Panc1 (cell line): ENCODE results near the gene PHLDB1. TPM values are rescaled to one million over a fixed set of nuclear protein-coding genes. Genes with fewer than 3 reads are reported as not detected.
A peak's percentile ranks its signal among the peaks of the same experiment; 100 is the strongest.

Source experiments
- ATAC-seq: fragments of 200-7000 bp; cut with Tn5 transposase; 2 replicates; pipeline ENCODE4 v1.9.1; 2020; ENCODE audit warnings: mild to moderate bottlenecking, moderate library complexity
- BruUV-seq: library from RNA; stranded (reverse); fragments of 400-500 nt; replicated peaks from 2 replicates; lab custom pipeline; 2021; lab: Mats Ljungman, UMichigan
- CTCF ChIA-PET: fragments of 300-600 bp; sonication (Branson Sonifier 250); formaldehyde crosslinking; loops from one replicate; lab custom pipeline; 2022; ENCODE audit warnings: antibody characterized with exemption; lab: Charles Lee
- POLR2A ChIA-PET: fragments of 300-600 bp; sonication (Branson Sonifier 250); formaldehyde crosslinking; loops from one replicate; lab custom pipeline; 2022; ENCODE audit warnings: antibody characterized with exemption; lab: Charles Lee
- DNase-seq: peaks from one replicate; pipeline ENCODE4 v3.0.0-alpha.2; 2010; ENCODE audit warnings: low read depth, low spot score
- H3K27ac ChIP-seq: 2 replicates; pipeline ENCODE4 v1.5.1; 2011; ENCODE audit warnings: mild to moderate bottlenecking, low read length, inconsistent platforms
- H3K27me3 ChIP-seq: fragments of 200-500 bp; sonication (Bioruptor generic); 2 replicates; pipeline ENCODE4 v1.6.0; 2014; ENCODE audit warnings: low read length, inconsistent platforms; ENCODE audit not compliant: control insufficient read depth, insufficient read depth
- H3K36me3 ChIP-seq: fragments of 200-500 bp; sonication (Bioruptor generic); 2 replicates; pipeline ENCODE4 v1.5.1; 2014; ENCODE audit warnings: inconsistent platforms, mild to moderate bottlenecking, low read length, moderate library complexity; ENCODE audit not compliant: control insufficient read depth, insufficient read depth
- H3K4me1 ChIP-seq: 2 replicates; pipeline ENCODE4 v1.5.1; 2011; ENCODE audit warnings: inconsistent platforms, mild to moderate bottlenecking, low read length, moderate library complexity; ENCODE audit not compliant: control insufficient read depth, insufficient read depth
- H3K4me3 ChIP-seq, 2 experiments: 2 replicates each; pipeline ENCODE4 v1.5.1; 2011 to 2012; ENCODE audit warnings: low read depth in 2 of 2, low read length in 2 of 2, mild to moderate bottlenecking in 2 of 2, inconsistent platforms in 1 of 2, moderate library complexity in 1 of 2
- H3K9me3 ChIP-seq: fragments of 200-500 bp; sonication (Bioruptor generic); 2 replicates; pipeline ENCODE4 v1.5.1; 2014; ENCODE audit warnings: low read depth, mild to moderate bottlenecking, inconsistent platforms, low read length, moderate library complexity; ENCODE audit not compliant: control insufficient read depth, insufficient read depth
- CTCF ChIP-seq: fragments of 450-650 bp; IDR thresholded peaks from 2 replicates; pipeline ENCODE4 v1.5.1; 2017; ENCODE audit warnings: mild to moderate bottlenecking
- POLR2AphosphoS5 ChIP-seq: IDR thresholded peaks from 2 replicates; pipeline ENCODE4 v1.6.1; 2012; ENCODE audit warnings: mild to moderate bottlenecking, low read depth, low read length, moderate library complexity
- REST ChIP-seq, 2 experiments: IDR thresholded peaks; 2 replicates each; pipeline ENCODE4 v1.6.1; 2011 to 2012; ENCODE audit warnings: low read depth in 2 of 2, control low read depth in 1 of 2, low read length in 1 of 2, mild to moderate bottlenecking in 1 of 2, moderate library complexity in 1 of 2; ENCODE audit not compliant: insufficient read depth in 1 of 2
- SIN3A ChIP-seq: IDR thresholded peaks from 2 replicates; pipeline ENCODE4 v1.6.1; 2012; ENCODE audit warnings: low read depth, mild to moderate bottlenecking, low read length, moderate library complexity, borderline replicate concordance; ENCODE audit not compliant: insufficient read depth
- TCF7L2 ChIP-seq: IDR thresholded peaks from 2 replicates; pipeline ENCODE4 v1.6.1; 2011; ENCODE audit warnings: mild to moderate bottlenecking, low read depth, low read length, inconsistent platforms
- in situ Hi-C: cut with HindIII; loops from 2 replicates; pipeline ENCODE4 v1.10.0; 2016; ENCODE audit warnings: low sequenced_read_pairs, low pct_unique_long_range_greater_than_20kb
- intact Hi-C: fragments of 100-400 bp; cut with micrococcal nuclease; formaldehyde crosslinking; loops from one replicate; pipeline ENCODE4 v1.10.0; 2022; ENCODE audit not compliant: unreplicated experiment
- total RNA-seq: library from RNA; stranded (reverse); gene quantifications from one replicate; pipeline ENCODE4 v1.2.1, GENCODE V29; 2021; ENCODE audit not compliant: unreplicated experiment

PHLDB1 gene
- total RNA-seq, 1 experiment from 2014 or later: 97.7 TPM

- Histone ChIP-seq H3K4me1 (peaks cover 38% of the 10 kb centered on the region), H3K27me3 (no peaks in the 10 kb centered on the region), H3K36me3 (0 out of 2 replicates have a peak, but pooled peaks cover 3% of the 10 kb centered on the region), H3K4me3 (peak overlapping the region; percentile 67 to 98), H3K9me3 (no peaks in the 10 kb centered on the region), H3K27ac (peak overlapping the region; percentile 96)
- ChIA-PET POLR2A (interaction anchor here (0.7 kb wide), 1 partner anchor 412 kb away, joined by 3 read pairs; no protein-coding TSS in a partner anchor), CTCF (interaction anchor here (0.9 to 2.3 kb wide), 3 partner anchors 12 to 39 kb away, joined by 3 to 7 read pairs (median 3); no protein-coding TSS in a partner anchor)
- no peak for DNase-seq
- TSS peak; percentile 61 for BruUV-seq
- TF ChIP-seq REST (IDR thresholded peaks at IDR 0.05; ENCODE audit: insufficient read depth in 1 of 2, low read depth in 2 of 2, low read length in 1 of 2) (no peak), POLR2AphosphoS5 (no peak), TCF7L2 (no peak), CTCF (no peak)
- ATAC-seq: 0 out of 2 replicates have a peak, but pooled peaks have one; percentile 8
- in situ Hi-C loops (no loop called here), intact Hi-C loops (no loop called here)
Measured at GRCh38 chr11:118621784-118622375, 14.5 kb downstream of the PHLDB1 start.

- DNase-seq: no peak
- Histone ChIP-seq H3K27me3 (no peaks in the 10 kb centered on the region), H3K4me1 (peaks cover 38% of the 10 kb centered on the region), H3K9me3 (no peaks in the 10 kb centered on the region), H3K36me3 (0 out of 2 replicates have a peak, but pooled peaks cover 3% of the 10 kb centered on the region), H3K27ac (peak overlapping the region; percentile 96), H3K4me3 (peak overlapping the region; percentile 67 to 98)
- ChIA-PET POLR2A (interaction anchor here (0.5 to 0.6 kb wide), 2 partner anchors 597 to 1342 kb away, joined by 6 read pairs; no protein-coding TSS in a partner anchor), CTCF (interaction anchor here (0.9 to 2.3 kb wide), 4 partner anchors 11 to 38 kb away, joined by 3 to 7 read pairs (median 3); no protein-coding TSS in a partner anchor)
- ATAC-seq: peak; percentile 36; the same call in 1 of the 2 replicates
- TF ChIP-seq TCF7L2 (no peak), REST (IDR thresholded peaks at IDR 0.05; ENCODE audit: insufficient read depth in 1 of 2, low read depth in 2 of 2, low read length in 1 of 2) (no peak), SIN3A (no peak), POLR2AphosphoS5 (no peak)
- BruUV-seq: no TSS peak
- intact Hi-C loops: no loop called here
- in situ Hi-C loops: no loop called here
Measured at GRCh38 chr11:118622376-118623268, 15.2 kb downstream of the PHLDB1 start.
